LoVo (cell line): Measurements from ENCODE around the gene OCA2.

Experiments used
- DNase-seq: peaks from one replicate; pipeline ENCODE4 v3.0.0-alpha.2; 2016; ENCODE audit warnings: low spot score

OCA2 gene

GRCh38 chr15:27845535-27846369 lies 253.4 kb downstream of the OCA2 start:
- DNase-seq, result no peak

GRCh38 chr15:27844018-27844666 lies 255.0 kb downstream of the OCA2 start:
- DNase-seq, result no peak

- no peak for DNase-seq
Measured at GRCh38 chr15:27843146-27843545, 256.0 kb downstream of the OCA2 start.

- no peak for DNase-seq
Measured at GRCh38 chr15:27842526-27842925, 256.6 kb downstream of the OCA2 start.

GRCh38 chr15:27835233-27835939 lies 263.7 kb downstream of the OCA2 start:
- DNase-seq, result no peak

- DNase-seq, result no peak
Measured at GRCh38 chr15:27834684-27835083, 264.4 kb downstream of the OCA2 start.

- DNase-seq, result no peak
Measured at GRCh38 chr15:27833974-27834373, 265.1 kb downstream of the OCA2 start.

GRCh38 chr15:27833178-27833577 lies 265.9 kb downstream of the OCA2 start:
- DNase-seq, result no peak

- DNase-seq, result no peak
Measured at GRCh38 chr15:27832237-27832596, 266.9 kb downstream of the OCA2 start.

GRCh38 chr15:27831384-27832236 lies 267.5 kb downstream of the OCA2 start:
- DNase-seq, result no peak

GRCh38 chr15:27828746-27829145 lies 270.4 kb downstream of the OCA2 start:
- no peak for DNase-seq

GRCh38 chr15:27826902-27827714 lies 272.0 kb downstream of the OCA2 start:
- no peak for DNase-seq

GRCh38 chr15:27826411-27826810 lies 272.7 kb downstream of the OCA2 start:
- no peak for DNase-seq

- DNase-seq, result no peak
Measured at GRCh38 chr15:27824841-27825422, 274.2 kb downstream of the OCA2 start.

GRCh38 chr15:27821273-27821672 lies 277.8 kb downstream of the OCA2 start:
- no peak for DNase-seq

- no peak for DNase-seq
Measured at GRCh38 chr15:27820722-27821121, 278.4 kb downstream of the OCA2 start.

- DNase-seq, result no peak
Measured at GRCh38 chr15:27820232-27820631, 278.9 kb downstream of the OCA2 start.

- DNase-seq, result no peak
Measured at GRCh38 chr15:27817258-27817657, 281.9 kb downstream of the OCA2 start.

GRCh38 chr15:27816790-27817189 lies 282.3 kb downstream of the OCA2 start:
- no peak for DNase-seq

GRCh38 chr15:27815035-27815434 lies 284.1 kb downstream of the OCA2 start:
- DNase-seq, result no peak

- no peak for DNase-seq
Measured at GRCh38 chr15:27813139-27813538, 286.0 kb downstream of the OCA2 start.
